Astrocyte (in vitro differentiated cells and primary cell): ENCODE measurements around the gene MARCHF10. TPM values are rescaled to one million over a fixed set of nuclear protein-coding genes. Genes with fewer than 3 reads are reported as not detected.

Experiments used
- DNase-seq: peaks from one replicate; pipeline ENCODE4 v3.0.0-alpha.2; 2010; ENCODE audit warnings: low read depth
- FAIRE-seq: peaks from 2 replicates; lab custom pipeline; 2011; peaks lifted over from hg19 to GRCh38; lab: Jason Lieb, UNC
- H2AFZ ChIP-seq: 2 replicates; pipeline ENCODE4 v1.6.0; 2012; ENCODE audit warnings: low read depth, low read length, inconsistent platforms
- H3K27ac ChIP-seq: 2 replicates; pipeline ENCODE4 v1.5.1; 2011; ENCODE audit warnings: low read depth, low read length, inconsistent platforms
- H3K27me3 ChIP-seq: 2 replicates; pipeline ENCODE4 v1.6.0; 2011; ENCODE audit warnings: low read length, inconsistent platforms; ENCODE audit not compliant: insufficient read depth
- H3K36me3 ChIP-seq: 2 replicates; pipeline ENCODE4 v1.5.1; 2011; ENCODE audit warnings: low read length, inconsistent platforms; ENCODE audit not compliant: insufficient read depth
- H3K4me1 ChIP-seq: 2 replicates; pipeline ENCODE4 v1.5.1; 2011; ENCODE audit warnings: low read length, inconsistent platforms; ENCODE audit not compliant: insufficient read depth
- H3K4me2 ChIP-seq: 2 replicates; pipeline ENCODE4 v1.6.0; 2012; ENCODE audit warnings: low read length, inconsistent platforms
- H3K4me3 ChIP-seq: 2 replicates; pipeline ENCODE4 v1.5.1; 2011; ENCODE audit warnings: low read depth, mild to moderate bottlenecking, low read length, inconsistent platforms; ENCODE audit not compliant: insufficient read depth
- H3K79me2 ChIP-seq: 2 replicates; pipeline ENCODE4 v1.6.0; 2012; ENCODE audit warnings: mild to moderate bottlenecking, low read length, inconsistent platforms; ENCODE audit not compliant: insufficient read depth
- H3K9ac ChIP-seq: 2 replicates; pipeline ENCODE4 v1.6.0; 2012; ENCODE audit warnings: mild to moderate bottlenecking, low read length, inconsistent platforms
- H3K9me3 ChIP-seq: 2 replicates; pipeline ENCODE4 v1.5.1; 2012; ENCODE audit warnings: low read depth, mild to moderate bottlenecking, low read length, inconsistent platforms; ENCODE audit not compliant: insufficient read depth
- H4K20me1 ChIP-seq: 2 replicates; pipeline ENCODE4 v1.6.0; 2012; ENCODE audit warnings: low read length, inconsistent platforms; ENCODE audit not compliant: insufficient read depth
- H3K27ac Mint-ChIP-seq: one replicate; pipeline ENCODE4 v1.8.0; 2021; ENCODE audit warnings: mild to moderate bottlenecking, mixed read lengths; ENCODE audit not compliant: unreplicated experiment
- H3K27me3 Mint-ChIP-seq: one replicate; pipeline ENCODE4 v1.8.0; 2021; ENCODE audit warnings: low read depth, mixed read lengths; ENCODE audit not compliant: unreplicated experiment
- H3K36me3 Mint-ChIP-seq: one replicate; pipeline ENCODE4 v1.8.0; 2021; ENCODE audit warnings: low read depth, mixed read lengths; ENCODE audit not compliant: unreplicated experiment
- H3K4me1 Mint-ChIP-seq: one replicate; pipeline ENCODE4 v1.8.0; 2021; ENCODE audit warnings: low read depth, mixed read lengths; ENCODE audit not compliant: unreplicated experiment
- H3K4me3 Mint-ChIP-seq: one replicate; pipeline ENCODE4 v1.8.0; 2021; ENCODE audit warnings: mild to moderate bottlenecking, moderate library complexity, mixed read lengths; ENCODE audit not compliant: unreplicated experiment
- H3K9me3 Mint-ChIP-seq: one replicate; pipeline ENCODE4 v1.8.0; 2021; ENCODE audit warnings: mild to moderate bottlenecking, mixed read lengths; ENCODE audit not compliant: unreplicated experiment
- CTCF ChIP-seq: IDR thresholded peaks from 2 replicates; pipeline ENCODE4 v1.5.1; 2011; ENCODE audit warnings: low read depth, mild to moderate bottlenecking, inconsistent platforms, low read length, moderate library complexity; ENCODE audit not compliant: insufficient read depth
- EZH2 ChIP-seq: IDR thresholded peaks from 2 replicates; pipeline ENCODE4 v1.6.1; 2012; ENCODE audit warnings: mild to moderate bottlenecking, low read length, inconsistent platforms; ENCODE audit not compliant: insufficient read depth
- total RNA-seq: library from RNA; stranded (reverse); gene quantifications from 2 replicates; pipeline ENCODE4 v1.2.1, GENCODE V29; 2021

MARCHF10 gene
- total RNA-seq, 1 donor from 2014 or later = not detected

DNA sequence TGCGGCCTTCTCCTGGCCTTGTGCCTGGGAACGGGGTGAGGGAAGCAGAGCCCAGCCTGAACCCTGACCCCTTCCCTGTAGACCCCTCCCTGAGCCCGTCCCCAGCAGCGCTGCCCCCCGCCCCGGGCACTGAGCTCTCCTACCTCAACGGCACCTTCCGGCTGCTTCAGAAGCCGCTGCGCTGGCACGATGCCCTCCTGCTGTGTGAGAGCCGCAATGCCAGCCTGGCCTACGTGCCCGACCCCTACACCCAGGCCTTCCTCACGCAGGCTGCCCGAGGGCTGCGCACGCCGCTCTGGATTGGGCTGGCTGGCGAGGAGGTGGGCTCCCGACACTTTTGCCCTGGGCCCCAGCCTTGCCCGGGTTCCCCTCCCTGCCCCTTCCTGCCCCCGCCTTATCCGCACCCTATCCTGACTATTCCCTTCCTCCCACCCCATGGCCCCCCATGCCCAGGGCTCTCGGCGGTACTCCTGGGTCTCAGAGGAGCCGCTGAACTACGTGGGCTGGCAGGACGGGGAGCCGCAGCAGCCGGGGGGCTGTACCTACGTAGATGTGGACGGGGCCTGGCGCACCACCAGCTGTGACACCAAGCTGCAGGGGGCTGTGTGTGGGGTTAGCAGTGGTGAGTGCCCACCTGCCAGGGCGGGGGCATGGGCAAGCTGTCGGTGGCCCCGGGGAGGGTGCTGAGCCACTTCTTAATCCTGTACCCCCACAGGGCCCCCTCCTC, 118.5 kb downstream of the MARCHF10 start:
- peaks cover 12% of the 10 kb centered on the region for H3K4me1 ChIP-seq
- no peaks in the 10 kb centered on the region for H3K9me3 ChIP-seq
- no peak overlapping the region for H3K4me3 ChIP-seq
- Mint-ChIP-seq H3K27ac (no peak overlapping the region), H3K36me3 (peaks cover 17% of the 10 kb centered on the region), H3K27me3 (no peaks in the 10 kb centered on the region), H3K9me3 (no peaks in the 10 kb centered on the region), H3K4me1 (peaks cover 9% of the 10 kb centered on the region), H3K4me3 (no peak overlapping the region)
- no peak overlapping the region for H3K9ac ChIP-seq
- DNase-seq = no peak
- H3K4me2 ChIP-seq = no peak overlapping the region
- H3K27me3 ChIP-seq = no peaks in the 10 kb centered on the region
- no peak overlapping the region for H2AFZ ChIP-seq
- H3K36me3 ChIP-seq = peaks cover 22% of the 10 kb centered on the region
- TF ChIP-seq EZH2 (no peak), CTCF (no peak)
- FAIRE-seq = no peak
- H3K27ac ChIP-seq = no peak overlapping the region
- H4K20me1 ChIP-seq = peaks cover 43% of the 10 kb centered on the region
- H3K79me2 ChIP-seq = no peaks in the 10 kb centered on the region

DNA sequence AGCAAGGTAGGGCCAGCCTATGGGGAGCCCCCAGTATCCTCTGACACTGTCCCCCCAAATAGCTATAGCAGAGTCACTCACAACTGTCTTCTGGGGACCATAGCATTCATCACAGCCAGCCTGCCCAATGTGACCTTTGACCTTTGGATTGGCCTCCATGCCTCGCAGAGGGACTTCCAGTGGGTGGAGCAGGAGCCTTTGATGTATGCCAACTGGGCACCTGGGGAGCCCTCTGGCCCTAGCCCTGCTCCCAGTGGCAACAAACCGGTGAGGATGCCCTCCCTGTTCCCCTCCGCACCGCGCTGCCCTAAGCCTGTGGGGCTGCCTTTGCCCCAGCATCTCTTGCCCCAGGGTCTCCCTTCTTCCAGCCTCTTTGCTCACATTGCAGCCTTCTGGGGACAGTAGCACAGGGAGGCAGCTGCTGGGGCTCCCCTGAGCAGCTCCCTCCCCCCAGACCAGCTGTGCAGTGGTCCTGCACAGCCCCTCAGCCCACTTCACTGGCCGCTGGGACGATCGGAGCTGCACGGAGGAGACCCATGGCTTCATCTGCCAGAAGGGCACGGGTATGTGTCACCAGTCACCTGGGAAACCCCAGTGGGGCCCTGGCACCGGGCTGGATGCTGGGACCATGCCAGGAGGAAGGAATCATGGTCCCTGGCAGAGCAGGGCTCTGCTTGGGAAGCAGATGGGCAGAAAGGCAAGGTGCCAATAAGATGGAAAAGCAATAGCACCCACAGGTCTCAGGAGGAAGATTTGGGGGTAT, 119.5 kb downstream of the MARCHF10 start:
- H3K79me2 ChIP-seq = no peaks in the 10 kb centered on the region
- no peak for DNase-seq
- peaks cover 2% of the 10 kb centered on the region for H3K4me1 ChIP-seq
- H3K27ac ChIP-seq = no peak overlapping the region
- Mint-ChIP-seq H3K4me1 (peaks cover 2% of the 10 kb centered on the region), H3K4me3 (peak overlapping the region; percentile 45), H3K9me3 (no peaks in the 10 kb centered on the region), H3K27me3 (no peaks in the 10 kb centered on the region), H3K27ac (no peak overlapping the region), H3K36me3 (peaks cover 14% of the 10 kb centered on the region)
- H3K4me2 ChIP-seq = no peak overlapping the region
- no peak overlapping the region for H2AFZ ChIP-seq
- no peak overlapping the region for H3K9ac ChIP-seq
- H3K4me3 ChIP-seq = no peak overlapping the region
- TF ChIP-seq EZH2 = no peak
- TF ChIP-seq CTCF = no peak
- H3K27me3 ChIP-seq = no peaks in the 10 kb centered on the region
- H4K20me1 ChIP-seq = peaks cover 33% of the 10 kb centered on the region
- FAIRE-seq = no peak
- peaks cover 30% of the 10 kb centered on the region for H3K36me3 ChIP-seq
- no peaks in the 10 kb centered on the region for H3K9me3 ChIP-seq
